Measurements from ENCODE around the gene CITED2.

CITED2 gene

DNA sequence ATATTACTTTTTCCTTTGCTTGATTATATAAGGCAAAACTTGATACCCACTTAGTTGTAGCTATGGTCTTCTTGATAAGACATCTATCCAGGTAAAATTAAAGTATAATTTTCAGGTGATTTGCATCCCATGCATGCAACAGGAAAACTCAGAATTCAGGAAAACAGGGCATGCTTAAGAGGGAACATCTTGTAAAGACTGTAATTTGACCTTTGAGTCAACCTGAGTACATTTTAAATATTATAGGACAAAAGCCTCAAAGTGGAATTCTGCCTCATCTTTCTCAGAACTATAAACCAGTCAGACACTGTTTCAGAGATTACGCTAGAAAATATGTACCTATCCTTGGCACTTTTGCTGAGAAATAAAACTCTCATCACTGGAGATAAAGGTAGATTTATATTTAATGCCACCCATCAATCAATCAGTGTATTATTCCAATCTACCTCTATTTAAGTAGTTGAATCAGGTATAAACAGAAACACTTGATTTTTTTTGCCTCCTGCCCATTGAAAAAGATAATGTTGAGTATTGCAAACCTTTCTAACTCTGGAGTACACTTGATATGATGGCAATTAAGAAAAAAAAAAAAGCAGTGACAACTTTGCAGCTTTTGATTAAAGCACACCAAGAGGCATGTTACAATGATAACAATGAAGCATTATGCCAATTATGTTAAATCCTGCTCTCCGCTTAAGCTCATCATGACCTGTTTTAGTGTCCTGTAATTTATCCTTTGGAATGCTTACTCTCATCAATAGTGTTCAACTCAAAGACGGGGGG lies 2.8 kb downstream of the CITED2 start:
- TF ChIP-seq, protein P1, sequence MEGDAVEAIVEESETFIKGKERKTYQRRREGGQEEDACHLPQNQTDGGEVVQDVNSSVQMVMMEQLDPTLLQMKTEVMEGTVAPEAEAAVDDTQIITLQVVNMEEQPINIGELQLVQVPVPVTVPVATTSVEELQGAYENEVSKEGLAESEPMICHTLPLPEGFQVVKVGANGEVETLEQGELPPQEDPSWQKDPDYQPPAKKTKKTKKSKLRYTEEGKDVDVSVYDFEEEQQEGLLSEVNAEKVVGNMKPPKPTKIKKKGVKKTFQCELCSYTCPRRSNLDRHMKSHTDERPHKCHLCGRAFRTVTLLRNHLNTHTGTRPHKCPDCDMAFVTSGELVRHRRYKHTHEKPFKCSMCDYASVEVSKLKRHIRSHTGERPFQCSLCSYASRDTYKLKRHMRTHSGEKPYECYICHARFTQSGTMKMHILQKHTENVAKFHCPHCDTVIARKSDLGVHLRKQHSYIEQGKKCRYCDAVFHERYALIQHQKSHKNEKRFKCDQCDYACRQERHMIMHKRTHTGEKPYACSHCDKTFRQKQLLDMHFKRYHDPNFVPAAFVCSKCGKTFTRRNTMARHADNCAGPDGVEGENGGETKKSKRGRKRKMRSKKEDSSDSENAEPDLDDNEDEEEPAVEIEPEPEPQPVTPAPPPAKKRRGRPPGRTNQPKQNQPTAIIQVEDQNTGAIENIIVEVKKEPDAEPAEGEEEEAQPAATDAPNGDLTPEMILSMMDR (conservative IDR thresholded peaks at IDR 0.05; ENCODE audit: control insufficient read depth, insufficient read depth, low read depth, low read length) = no peak
- H3K4me3 ChIP-seq (ENCODE audit: control insufficient read depth, low read depth, low read length) = peak overlapping the region; percentile 97
- DNase-seq (ENCODE audit: low read depth) = peak; percentile 43

DNA sequence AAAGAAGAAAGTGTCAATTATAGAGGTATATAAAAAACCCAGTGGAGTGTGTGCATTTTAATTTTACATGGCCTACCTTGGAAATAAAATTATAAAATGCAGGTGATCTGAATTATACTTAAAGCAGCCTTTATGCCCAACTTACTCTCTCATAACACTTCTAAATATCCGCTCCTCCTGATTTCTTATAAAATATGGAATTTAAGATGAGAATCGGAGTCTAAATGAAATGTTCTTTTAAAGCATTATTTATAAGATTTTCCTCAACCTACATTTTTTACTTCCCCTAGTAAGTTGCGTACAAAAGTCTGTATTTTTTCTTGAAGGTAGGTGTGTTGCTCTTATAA lies 3.5 kb downstream of the CITED2 start:
- no peak for DNase-seq (ENCODE audit: low read depth)
- H3K4me3 ChIP-seq (ENCODE audit: control insufficient read depth, low read depth, low read length) = peak overlapping the region; percentile 97
- TF ChIP-seq, protein P1 (conservative IDR thresholded peaks at IDR 0.05; ENCODE audit: control insufficient read depth, insufficient read depth, low read depth, low read length) = no peak

DNA sequence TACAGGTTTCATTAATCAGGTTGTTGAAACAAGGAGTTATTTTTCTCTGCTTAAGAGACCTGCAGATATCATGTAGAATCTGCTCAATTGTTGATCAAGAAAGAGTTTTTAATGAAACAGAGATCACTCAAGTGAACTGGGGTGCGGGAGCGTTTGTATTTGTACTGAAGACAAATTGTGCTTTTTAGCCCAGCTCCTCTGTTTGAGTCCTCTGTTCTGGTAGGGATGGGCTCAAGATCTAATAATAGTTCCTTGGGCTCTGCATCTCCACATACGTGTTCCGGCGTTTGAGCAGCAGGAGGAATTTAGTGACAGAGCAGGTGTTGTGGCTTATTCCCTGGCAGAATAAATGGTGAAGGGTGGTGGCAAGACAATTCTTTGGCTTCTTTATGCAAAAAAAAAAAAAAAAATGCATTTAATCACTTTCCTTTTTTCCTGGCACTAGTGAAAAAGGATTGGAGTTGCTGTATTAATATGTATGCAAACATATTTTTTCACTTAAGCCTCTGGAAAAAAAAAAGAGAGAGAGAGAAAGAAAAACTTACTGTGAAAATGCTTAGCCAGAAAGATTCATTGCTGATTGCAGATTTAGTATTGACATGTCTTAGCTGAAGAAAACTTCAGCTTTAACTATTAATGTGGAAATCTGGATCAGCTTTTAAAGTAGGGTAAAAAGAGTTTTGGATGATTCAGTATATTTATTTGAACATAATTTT lies 4.0 kb downstream of the CITED2 start:
- peak; percentile 77 for DNase-seq (ENCODE audit: low read depth)
- TF ChIP-seq, protein P1 (conservative IDR thresholded peaks at IDR 0.05; ENCODE audit: control insufficient read depth, insufficient read depth, low read depth, low read length) = no peak
- H3K4me3 ChIP-seq (ENCODE audit: control insufficient read depth, low read depth, low read length) = no peak overlapping the region

DNA sequence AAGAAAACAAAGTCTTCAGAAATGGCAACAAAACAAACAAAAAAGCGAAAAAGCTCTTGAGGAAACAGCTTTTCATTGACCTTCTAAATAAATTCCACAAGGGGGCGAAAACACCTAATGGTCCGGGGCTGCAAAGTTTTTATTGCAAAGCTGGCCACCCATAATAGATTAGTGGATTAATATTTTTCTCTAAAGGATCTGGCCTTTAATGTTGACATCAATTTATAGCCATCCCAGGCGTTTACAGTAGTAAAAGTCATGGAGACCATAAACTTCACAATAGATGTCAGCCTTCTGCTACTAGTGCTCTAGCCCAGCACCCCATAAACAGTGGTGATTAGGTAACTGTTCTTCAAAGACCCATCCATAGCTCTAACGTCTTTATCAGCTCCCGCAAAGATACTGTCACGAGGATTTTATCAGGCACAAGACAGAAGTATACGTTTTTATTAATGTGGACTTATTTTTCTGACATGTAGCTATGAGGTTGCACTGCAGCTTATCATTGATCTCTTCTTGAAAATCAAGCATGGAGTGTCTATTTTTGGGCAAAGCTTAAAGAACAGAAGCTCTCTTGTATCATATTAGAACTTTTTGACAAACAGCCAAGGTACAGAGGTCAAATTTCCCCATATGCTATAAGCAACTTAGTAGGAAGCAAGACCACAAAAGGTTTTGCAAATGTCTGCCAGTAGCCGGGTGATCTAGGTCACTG lies 4.7 kb downstream of the CITED2 start:
- H3K4me3 ChIP-seq (ENCODE audit: control insufficient read depth, low read depth, low read length) = no peak overlapping the region

DNA sequence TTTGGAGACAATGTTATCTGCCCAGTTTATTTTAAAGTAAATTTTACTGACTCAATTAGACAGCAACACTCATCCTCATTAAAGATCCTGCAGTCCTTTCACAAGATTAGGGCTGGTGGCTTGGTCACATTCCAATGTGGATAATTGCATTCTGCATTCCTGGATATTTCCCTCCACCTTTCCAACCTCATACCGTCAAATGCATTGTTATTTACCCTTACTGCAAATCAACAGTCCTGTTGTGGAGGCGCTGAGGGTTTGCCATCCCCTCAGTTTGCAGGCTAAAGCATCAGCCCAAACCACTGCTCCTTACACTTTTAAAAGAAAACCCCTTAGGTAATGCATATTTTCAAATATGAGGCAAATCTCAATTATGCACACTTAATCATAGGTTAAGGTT lies 5.4 kb downstream of the CITED2 start:
- H3K4me3 ChIP-seq (ENCODE audit: control insufficient read depth, low read depth, low read length) = no peak overlapping the region
- TF ChIP-seq, protein P1 (conservative IDR thresholded peaks at IDR 0.05; ENCODE audit: control insufficient read depth, insufficient read depth, low read depth, low read length) = no peak
- DNase-seq (ENCODE audit: low read depth) = no peak

More for the DNA sequence above, 4.7 kb downstream of the CITED2 start:
- TF ChIP-seq, protein P1 (conservative IDR thresholded peaks at IDR 0.05; ENCODE audit: control insufficient read depth, insufficient read depth, low read depth, low read length) = peak; percentile 67
- DNase-seq (ENCODE audit: low read depth) = peak; percentile 87

DNA sequence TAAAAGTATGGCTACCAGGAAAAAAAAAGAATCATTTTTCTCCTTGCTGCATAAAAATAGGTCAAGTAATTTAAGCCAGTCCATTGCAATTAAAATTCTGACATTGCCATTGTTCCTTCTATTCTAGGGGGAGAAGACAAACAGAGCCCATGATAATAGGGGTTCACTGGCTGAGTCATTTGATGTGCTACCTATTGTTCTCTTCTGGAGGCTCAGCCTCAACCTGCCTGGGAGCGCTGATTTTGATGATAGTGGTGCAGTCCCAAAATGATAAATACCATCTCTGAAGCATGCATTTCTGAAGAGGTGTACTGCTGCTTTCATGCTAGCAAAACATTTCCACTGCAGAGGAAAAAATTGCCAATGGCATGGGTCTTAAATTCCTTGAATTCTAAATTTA lies 5.8 kb downstream of the CITED2 start:
- TF ChIP-seq, protein P1 (conservative IDR thresholded peaks at IDR 0.05; ENCODE audit: control insufficient read depth, insufficient read depth, low read depth, low read length) = no peak
- no peak overlapping the region for H3K4me3 ChIP-seq (ENCODE audit: control insufficient read depth, low read depth, low read length)
- no peak for DNase-seq (ENCODE audit: low read depth)

Measured in fibroblast of mammary gland (primary cell).